HG03439 (cell line): ENCODE data around the gene RAB9A.
A peak's percentile ranks its signal among the peaks of the same experiment; 100 is the strongest.
"Not testable (repeated sequence)": the region's sequence is repeated elsewhere in the genome, so short reads cannot be mapped to it uniquely, and the experiment has no call there.

Source experiments
- ATAC-seq: cut with Tn5 transposase; IDR thresholded peaks from one replicate; pipeline ENCODE4 v1.9.1; 2021; ENCODE audit warnings: mild to moderate bottlenecking, moderate library complexity; ENCODE audit not compliant: unreplicated experiment

The RAB9A gene, protein sequence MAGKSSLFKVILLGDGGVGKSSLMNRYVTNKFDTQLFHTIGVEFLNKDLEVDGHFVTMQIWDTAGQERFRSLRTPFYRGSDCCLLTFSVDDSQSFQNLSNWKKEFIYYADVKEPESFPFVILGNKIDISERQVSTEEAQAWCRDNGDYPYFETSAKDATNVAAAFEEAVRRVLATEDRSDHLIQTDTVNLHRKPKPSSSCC

DNA sequence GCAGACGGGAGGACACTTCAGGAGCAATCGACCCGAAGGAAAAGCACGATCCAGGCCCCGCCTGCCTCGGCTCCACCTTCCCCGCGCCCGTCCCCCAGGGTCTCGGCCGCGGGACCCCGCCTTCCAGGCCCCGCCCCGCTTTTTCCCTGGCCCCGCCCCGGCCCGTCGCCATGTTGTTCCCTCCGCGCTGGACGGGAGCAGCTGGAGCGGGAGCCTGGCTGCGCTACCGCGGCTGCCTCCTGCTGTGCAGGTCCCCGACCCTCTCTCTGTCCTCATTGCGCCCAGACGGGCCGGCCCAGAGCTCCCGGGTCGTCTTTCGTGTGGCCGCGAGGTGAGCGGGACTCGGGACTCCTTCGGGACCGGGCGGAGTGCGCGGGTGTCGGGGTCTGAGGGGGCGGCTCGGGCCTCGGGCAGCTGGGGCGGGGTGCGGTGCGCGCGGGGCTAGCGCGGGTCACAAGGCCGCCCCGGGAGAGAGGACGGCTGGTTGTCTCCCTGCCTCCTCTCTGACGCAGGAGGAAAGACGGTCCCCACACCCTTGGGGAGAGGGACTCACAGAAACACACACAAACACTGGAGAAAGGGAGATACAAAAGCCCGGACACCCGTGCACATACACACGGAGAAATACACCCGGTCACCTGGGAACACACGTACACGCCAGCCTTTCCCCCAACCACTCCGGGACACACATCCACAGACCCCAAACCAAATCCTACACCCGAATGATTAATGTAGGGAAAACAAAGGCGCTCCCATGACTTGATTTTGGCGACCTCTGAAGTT, at the start of gene RAB9A:
Gene RAB9A (plus strand): TSS at position 171 of the 783 bp plus-strand sequence. CDS start 19,619 bp downstream, outside the sequence.
- ATAC-seq: peak; percentile 81

DNA sequence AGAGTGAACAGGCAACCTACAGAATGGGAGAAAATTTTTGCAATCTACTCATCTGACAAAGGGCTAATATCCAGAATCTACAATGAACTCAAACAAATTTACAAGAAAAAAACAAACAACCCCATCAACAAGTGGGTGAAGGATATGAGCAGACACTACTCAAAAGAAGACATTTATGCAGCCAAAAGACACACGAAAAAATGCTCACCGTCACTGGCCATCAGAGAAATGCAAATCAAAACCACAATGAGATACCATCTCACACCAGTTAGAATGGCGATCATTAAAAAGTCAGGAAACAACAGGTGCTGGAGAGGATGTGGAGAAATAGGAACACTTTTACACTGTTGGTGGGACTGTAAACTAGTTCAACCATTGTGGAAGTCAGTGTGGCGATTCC, 47.2 kb upstream of the RAB9A start:
- ATAC-seq: not testable (repeated sequence)

DNA sequence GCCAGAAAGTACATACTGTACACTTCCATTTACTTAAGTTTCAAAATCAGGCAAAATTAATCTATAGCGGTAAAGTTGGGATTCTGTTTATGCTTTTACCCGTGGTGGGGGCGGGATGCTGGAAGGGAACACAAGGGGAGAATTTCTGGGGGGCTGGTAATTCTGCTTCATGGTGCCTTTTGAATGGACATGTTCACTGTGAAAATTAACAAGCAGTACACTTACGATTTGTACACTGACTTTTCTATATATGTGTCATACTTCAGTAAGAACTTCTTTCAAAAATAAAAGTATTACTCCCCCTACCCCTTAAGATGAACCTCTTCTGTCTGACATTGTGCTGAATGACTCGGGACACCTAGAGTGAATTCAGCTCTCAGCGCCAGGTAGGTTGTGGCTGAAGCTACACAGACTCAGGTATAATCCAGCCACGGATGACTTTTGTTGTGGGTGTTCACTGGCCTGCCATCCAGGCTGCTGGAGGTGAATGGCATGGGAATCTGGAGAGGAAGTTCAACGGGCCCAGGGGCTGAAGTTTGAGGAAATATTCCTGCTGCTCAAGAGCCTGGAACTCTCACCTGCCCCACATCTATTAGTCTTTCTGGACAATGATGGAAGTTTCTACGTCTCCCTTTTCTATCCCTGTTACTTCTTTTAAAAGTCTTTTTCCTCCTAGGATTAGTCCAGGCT, 43.3 kb upstream of the RAB9A start:
- no peak for ATAC-seq

DNA sequence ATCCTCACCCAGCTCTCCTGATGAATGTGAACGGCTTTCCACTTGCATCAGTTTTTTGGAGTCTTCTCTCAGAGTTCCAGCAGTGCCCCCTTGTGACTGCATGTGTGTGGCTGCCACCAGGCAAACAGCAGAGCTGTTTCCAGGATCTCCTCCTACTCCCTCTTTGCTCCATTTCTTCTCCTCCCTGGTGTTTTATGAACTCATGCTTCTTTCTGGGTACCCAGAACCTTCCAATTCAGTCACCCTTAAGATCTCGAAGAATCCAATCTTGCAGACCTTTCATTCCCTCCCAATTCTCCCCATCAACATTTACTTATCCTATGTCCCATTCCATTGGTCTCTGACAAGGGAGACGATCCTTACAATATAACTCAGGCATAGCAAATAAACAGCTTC, 42.8 kb upstream of the RAB9A start:
- no peak for ATAC-seq

DNA sequence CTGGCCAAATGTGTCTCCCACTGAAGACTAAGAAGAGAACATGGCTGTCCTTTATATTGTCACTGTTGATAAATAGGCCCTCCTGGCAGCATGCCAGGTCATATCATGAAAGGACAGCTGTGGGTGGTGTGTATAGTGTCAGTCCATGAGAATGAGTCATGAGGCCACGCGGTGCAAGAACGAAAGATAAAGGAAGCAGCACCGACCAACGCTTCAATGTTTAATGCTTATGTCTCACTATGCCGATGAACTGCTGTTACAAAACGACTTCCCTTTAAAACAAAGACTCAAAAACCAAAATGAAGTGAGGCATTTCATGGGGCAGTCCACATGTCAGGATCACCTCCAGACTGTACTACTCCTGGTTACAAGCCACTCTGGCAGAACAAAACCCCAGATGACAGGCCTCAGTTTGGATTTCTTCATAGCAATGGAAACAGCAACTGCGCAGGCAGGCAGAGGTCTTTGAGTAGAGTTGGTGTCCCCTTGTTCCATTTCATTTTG, 41.2 kb upstream of the RAB9A start:
- no peak for ATAC-seq

DNA sequence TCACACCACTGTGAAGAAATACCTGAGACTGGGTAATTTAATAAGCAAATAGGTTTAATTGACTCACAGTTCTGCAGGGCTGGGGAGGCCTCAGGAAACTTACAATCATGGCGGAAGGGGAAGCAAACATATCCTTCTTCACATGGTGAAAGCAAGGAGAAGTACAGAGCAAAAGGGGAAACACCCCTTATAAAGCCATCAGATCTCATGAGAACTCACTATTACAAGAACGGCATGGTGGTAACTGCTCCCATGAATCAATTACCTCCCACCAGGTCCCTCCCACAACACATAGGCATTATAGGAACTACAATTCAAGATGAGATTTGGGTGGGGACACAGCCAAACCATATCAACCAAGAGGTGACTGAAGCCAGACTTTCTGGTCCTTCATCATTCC, 40.6 kb upstream of the RAB9A start:
- ATAC-seq: not testable (repeated sequence)

DNA sequence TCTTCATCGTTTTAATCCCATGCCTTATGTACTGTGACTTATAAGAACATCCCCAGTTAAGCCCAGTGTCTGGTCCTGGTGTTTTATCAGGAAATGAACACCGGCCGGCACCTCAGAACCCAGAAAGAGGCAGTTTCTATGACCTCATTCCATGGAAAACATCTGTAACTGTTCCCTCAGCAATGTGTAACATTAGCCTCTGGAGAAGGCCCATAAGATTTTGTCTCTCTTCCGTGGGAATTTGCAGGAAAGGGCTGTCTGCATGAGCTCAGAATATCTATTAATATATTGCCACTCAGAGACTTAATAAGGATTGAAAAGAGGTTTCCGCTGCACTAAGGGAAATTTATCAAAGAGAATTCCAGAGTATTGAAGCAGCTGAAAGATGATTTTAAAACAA, 39.1 kb upstream of the RAB9A start:
- ATAC-seq: no peak

DNA sequence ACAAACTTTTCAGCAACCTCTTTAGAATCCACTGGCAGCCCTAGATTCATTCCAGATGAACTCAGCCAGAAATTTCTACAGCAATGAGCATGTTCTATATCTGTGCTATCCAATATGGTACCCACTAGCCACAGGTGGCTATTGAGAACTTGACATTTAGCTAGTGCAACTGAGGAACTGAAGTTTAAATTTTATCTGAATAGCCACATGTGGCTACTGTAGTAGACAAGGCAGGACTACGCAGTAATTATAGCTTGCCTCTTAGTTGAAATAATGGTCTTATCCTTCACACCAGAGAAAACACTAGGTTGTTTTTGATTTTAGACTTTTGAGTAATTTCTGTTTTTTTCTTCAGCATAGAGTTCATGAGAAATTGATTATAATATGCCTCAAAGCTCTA, 38.6 kb upstream of the RAB9A start:
- no peak for ATAC-seq

DNA sequence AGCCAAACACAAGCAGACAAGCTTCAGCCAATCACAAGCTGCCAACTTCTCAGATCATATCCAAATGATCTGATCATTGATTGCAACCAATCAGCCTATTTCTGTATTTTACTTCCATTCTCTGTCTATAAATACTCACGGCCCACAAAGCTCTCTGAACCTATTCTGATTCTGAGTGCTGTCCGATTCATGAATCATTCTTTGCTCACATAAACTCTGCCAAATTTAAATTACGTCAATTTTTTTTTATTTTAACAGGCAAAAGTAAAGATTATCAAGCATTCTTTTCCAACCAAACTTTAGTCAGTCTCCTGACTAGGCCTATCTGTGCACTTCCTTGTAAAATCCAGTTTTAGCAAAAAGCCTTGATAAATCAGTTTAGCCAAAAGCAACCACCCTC, 37.8 kb upstream of the RAB9A start:
- ATAC-seq: no peak

DNA sequence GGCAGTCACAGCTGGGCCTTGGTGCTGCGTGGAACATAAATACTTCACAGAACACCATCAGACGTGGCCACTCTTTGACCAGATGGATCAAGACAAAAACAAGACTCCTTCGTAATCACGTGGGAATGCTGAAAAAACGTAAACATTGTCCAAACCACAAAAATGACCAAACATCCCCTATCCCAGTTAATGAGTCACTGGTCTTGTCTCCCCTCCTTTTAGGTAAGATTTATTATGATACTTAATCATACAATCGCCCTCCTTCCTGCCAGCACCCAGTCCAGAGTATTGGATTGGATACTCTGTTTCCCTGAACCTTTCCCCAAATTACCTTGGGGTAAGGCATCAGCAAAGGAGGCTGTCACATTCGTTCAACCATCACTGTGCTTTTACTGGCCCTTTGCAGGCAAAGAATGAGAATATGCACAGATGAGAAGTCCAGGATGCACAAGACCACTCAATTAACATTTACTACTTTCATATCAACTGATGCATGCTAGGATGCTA, 36.6 kb upstream of the RAB9A start:
- ATAC-seq: no peak

DNA sequence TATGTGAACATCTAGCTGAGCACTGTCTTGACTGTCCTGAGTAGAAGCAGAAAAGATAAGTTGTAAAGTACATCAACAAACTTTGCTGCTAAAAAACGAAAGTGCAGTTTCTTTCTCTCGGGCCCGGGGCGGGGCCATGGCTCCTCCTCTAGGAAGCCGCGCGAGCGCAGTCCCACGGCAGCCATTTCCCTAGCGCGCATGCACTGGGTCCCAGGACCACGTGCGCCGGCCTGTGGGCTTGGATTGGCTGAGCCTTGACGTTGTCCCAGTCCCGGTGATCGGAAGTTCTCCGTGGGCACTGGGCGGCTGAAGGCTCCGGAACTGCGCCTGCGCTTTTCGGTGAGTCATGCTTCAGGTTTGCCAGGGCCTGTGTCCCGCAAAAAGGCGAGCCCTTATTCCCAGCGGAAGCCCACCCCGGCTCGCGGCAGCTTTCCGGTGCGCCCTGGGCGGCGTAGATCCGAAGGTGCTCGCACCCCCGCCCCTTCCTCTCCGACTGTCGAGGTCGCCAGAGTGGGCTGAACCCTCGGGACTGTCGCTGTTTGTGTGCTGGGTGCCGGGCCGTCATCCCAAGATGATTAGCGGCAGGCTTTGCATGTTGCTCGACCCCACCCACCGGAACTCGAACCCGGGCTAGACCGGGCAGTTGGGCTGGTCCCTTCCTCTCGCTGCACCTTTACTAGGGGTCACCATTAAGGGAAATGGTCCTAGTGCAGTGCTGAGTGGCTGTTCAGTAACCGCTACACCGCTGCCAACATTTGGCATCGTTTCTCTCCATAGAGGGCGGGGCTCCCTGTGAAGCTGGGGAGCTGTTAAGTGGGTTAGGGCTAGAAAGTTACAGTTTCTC, 35.9 kb upstream of the RAB9A start, which contains the start of gene TCEANC:
Gene TCEANC (plus strand): TSS at position 292 of the 844 bp plus-strand sequence. CDS start 9,368 bp downstream, outside the sequence.
- ATAC-seq: peak; percentile 95

DNA sequence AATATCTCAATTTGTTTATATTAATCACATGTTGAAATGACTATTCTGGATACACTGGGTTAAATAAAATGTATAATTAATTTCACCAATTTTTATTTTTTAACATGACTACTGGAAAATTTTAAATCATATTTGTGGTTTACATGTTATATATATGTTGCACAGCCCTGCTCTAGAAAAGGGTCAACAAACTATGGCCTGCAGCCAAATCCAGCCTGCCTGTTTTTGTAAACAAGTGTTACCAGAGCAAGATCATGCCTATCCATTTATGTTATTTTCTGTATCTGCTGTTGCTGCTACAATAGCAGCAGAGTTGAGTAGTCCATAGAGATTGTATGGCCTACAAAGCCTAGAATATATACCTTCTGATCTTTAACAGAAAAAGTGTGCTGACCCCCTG, 34.8 kb upstream of the RAB9A start:
- no peak for ATAC-seq

DNA sequence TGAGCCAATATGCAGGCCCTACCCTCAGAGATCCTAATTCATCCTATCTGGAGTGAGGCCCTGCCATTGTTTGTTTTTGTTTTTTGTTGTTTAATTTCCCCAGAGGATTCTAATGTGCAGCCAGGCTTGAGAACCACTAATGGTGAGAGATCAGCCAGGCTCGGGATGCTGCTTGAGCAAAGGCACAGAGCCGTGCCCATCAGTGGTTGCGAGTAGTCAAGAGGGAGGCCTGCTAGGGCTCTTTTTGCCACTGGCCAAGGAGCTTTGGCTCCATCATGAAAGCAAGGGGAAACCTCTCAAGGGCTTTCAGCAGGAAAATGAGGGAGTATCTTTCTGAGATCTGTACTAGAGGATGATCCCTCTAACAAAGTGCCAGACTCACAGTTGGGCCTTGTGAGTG, 33.3 kb upstream of the RAB9A start:
- no peak for ATAC-seq

DNA sequence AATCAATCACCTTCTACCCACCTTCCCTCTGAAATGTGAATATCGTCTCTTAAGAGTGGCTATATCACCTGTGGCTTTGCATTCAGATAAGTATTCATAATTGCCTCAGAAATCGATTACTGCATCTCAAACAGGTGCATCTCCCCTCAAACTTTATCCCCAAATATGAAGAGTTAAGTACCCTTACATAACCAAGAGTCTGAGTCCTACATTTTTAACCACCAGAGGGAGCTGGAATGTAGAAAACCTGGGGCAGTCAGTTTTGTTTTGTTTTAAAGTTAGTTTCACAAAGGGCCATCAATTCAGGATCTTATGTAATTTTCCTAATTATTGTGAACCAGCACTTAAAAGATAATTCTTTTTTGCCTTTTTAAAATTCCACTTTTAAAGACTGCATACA, 30.3 kb upstream of the RAB9A start:
- peak; percentile 56 for ATAC-seq

DNA sequence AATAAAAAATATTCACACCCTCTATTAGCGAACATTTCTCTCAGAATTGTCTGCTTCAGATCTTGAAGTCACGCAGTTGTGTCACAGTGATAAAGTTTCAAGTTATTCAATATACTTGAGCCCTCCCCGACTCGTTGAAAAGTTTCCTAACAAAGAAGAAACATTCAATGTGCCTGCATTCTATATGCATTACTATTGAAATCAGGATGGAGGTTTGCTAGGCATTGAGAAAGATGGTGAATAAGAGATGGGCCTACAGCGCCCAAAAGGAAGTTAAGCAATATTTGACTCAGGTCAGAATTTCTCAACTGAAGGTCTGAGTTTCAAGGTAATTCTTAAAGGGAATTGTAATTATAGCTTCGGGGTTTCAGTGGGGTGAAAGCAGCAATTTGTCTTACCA, 29.9 kb upstream of the RAB9A start:
- peak; percentile 12 for ATAC-seq

DNA sequence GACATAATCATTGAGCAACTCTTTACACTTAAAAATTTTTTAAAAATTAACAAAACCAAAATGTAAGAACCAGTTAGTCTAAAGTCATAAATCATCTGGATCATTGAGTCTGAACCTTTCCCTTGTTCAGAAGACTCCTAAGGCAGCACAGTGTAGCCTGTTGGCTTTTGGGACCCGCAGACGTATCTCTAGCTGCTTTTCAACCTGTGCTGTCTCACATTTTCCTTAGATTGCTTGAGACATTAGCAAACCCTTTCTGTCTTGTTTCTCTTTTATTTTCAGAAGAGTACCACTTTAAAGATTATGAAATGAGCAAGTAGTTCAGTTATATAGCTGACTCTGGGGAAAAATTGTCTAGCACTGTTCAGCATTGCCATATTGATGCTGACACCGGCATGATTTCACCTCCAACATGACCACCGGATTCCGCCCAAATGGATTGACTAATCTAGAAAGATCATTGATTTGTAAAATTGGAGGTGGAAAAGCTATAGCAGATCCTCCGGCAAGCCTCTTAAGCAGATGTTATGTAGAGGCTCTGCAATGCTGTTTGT, 27.1 kb upstream of the RAB9A start:
- ATAC-seq: no peak

DNA sequence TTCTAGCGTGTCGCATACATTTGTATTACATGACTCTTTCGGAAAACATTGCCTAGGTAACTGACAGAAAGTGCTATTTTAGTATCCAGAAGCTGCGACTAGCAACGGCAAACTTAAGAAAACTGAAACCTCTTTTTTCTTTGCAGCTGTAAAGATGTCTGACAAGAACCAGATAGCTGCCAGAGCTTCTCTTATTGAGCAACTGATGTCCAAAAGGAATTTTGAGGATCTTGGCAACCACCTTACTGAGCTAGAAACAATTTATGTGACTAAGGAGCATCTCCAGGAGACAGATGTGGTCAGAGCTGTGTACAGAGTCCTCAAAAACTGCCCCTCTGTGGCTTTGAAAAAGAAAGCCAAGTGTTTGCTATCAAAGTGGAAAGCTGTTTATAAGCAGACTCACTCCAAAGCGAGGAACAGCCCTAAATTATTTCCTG, 26.6 kb upstream of the RAB9A start:
- ATAC-seq: no peak

DNA sequence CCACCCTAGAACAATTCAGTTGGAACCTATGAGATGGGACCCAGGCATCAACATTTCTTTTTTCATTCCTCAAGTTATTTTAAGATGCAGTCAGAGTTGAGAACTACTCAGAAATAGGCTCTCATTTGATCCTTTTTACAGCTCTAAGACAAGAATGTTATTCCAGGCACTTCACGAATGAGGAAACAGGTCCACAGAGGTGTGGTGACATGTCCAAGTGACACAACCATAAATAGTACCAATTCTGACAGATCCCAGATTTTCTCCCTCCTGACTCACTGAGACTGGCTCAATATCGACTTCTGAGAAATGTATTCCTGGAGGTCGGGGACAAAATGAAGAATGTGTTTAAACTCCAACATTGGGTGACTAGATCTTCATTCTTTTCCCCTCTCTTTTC, 24.9 kb upstream of the RAB9A start:
- no peak for ATAC-seq

DNA sequence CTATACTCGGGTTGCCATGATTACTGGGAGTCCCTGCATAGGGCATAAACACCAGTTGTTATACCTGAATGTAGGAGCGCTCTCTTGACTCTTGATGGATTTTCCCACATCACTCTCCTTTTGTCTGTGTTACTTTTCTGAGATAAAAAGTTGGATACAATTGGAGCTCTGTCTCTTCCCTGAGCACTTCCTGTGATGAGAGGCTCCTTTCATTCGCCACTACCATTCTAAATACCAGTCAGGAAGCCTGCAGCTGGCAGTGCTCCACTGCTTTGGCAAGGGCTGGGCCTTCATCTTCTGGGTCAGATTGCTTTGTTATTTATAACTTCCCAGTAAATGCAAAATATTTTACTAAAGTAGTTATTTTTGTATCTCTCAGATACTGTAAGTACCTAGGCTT, 22.1 kb upstream of the RAB9A start:
- no peak for ATAC-seq

DNA sequence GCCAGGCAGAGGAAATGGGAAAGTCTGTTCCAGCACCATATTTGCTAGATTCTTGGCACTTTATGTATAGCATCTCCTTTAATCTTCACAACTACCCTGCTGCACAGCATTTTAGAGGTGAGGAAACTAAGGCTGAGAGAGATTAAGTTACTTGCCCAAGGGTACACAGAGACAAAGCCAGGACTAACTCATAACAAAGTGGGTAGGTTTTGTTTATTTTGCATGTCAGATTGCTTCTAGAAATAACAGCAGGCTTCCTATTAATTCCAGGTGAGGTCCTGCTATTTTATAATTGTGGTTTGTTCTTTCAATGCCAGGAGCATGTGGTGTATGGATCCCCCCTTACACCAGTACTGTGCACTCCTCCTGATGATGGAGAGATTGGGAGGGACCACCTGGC, 21.0 kb upstream of the RAB9A start:
- ATAC-seq: no peak
